ENCODE results near the gene TMEM145. TPM values are rescaled to one million over a fixed set of nuclear protein-coding genes. Genes with fewer than 3 reads are reported as not detected.

Gene TMEM145
- total and polyA plus RNA-seq, 2 donors (not counting 1 experiment from before 2014, with no cell fraction given), result 0.05 to 0.83 TPM

GRCh38 chr19:42279902-42280814 lies 33.0 kb upstream of the TMEM145 start:
- Histone ChIP-seq H3K79me2 (ENCODE audit: control insufficient read depth, insufficient read depth, low read length) (peaks cover 39% of the 10 kb centered on the region), H3K4me2 (ENCODE audit: extremely low read depth, insufficient read depth, low read length) (peak overlapping the region; percentile 55), H3K4me3 (replicated peaks in 1 of 4; ENCODE audit: control extremely low read depth in 1 of 4, insufficient read depth in 1 of 4, low read depth in 3 of 4, low read length in 4 of 4) (peak overlapping the region; percentile 55 to 76 (median 64)), H4K20me1 (ENCODE audit: control insufficient read depth, extremely low read depth, insufficient read depth, low read length) (no peaks in the 10 kb centered on the region), H2AFZ (ENCODE audit: low read length) (no peak overlapping the region), H3K27ac (ENCODE audit: insufficient read depth, low read length) (peak overlapping the region; percentile 91), H3K4me1 (ENCODE audit: control insufficient read depth, extremely low read depth, insufficient read depth, low read length) (peaks cover 39% of the 10 kb centered on the region), H3K9ac (ENCODE audit: insufficient read depth, low read length) (peak overlapping the region; percentile 35), H3K9me3 (ENCODE audit: control insufficient read depth, insufficient read depth, low read depth, low read length) (no peaks in the 10 kb centered on the region), H3K36me3 (ENCODE audit: control insufficient read depth, insufficient read depth, low read length) (peaks cover 2% of the 10 kb centered on the region), H3K27me3 (ENCODE audit: control insufficient read depth, insufficient read depth, low read length) (no peaks in the 10 kb centered on the region)
- TF ChIP-seq CTCF (conservative IDR thresholded peaks at IDR 0.05 in 1 of 2, IDR thresholded peaks at IDR 0.05 in 1 of 2; ENCODE audit: low read depth in 1 of 2, low read length in 2 of 2) (peak; percentile 73 to 76), EZH2 (IDR thresholded peaks at IDR 0.05; ENCODE audit: low read length, missing control alignments) (no peak)
- DNase-seq (ENCODE audit: low read depth in 2 of 2), result peak; percentile 90 to 91

- Histone ChIP-seq H3K36me3 (ENCODE audit: control insufficient read depth, insufficient read depth, low read length) (no peaks in the 10 kb centered on the region), H3K79me2 (ENCODE audit: control insufficient read depth, insufficient read depth, low read length) (peaks cover 42% of the 10 kb centered on the region)
- TF ChIP-seq CTCF (conservative IDR thresholded peaks at IDR 0.05 in 1 of 2, IDR thresholded peaks at IDR 0.05 in 1 of 2; ENCODE audit: low read depth in 1 of 2, low read length in 2 of 2) (no peak), EZH2 (IDR thresholded peaks at IDR 0.05; ENCODE audit: low read length, missing control alignments) (no peak)
Measured at GRCh38 chr19:42280815-42281145, 32.3 kb upstream of the TMEM145 start.

GRCh38 chr19:42281146-42281826 lies 31.8 kb upstream of the TMEM145 start:
- peak overlapping the region; percentile 91 for H3K27ac ChIP-seq (ENCODE audit: insufficient read depth, low read length)
- no peaks in the 10 kb centered on the region for H4K20me1 ChIP-seq (ENCODE audit: control insufficient read depth, extremely low read depth, insufficient read depth, low read length)
- peak in 1 of 2 donors; percentile 39 for DNase-seq (ENCODE audit: low read depth in 2 of 2)
- no peaks in the 10 kb centered on the region for H3K36me3 ChIP-seq (ENCODE audit: control insufficient read depth, insufficient read depth, low read length)
- H3K4me3 ChIP-seq (replicated peaks in 1 of 4; ENCODE audit: control extremely low read depth in 1 of 4, insufficient read depth in 1 of 4, low read depth in 3 of 4, low read length in 4 of 4), result peak overlapping the region; percentile 4 to 76 (median 30)
- H3K79me2 ChIP-seq (ENCODE audit: control insufficient read depth, insufficient read depth, low read length), result peaks cover 44% of the 10 kb centered on the region
- H3K9me3 ChIP-seq (ENCODE audit: control insufficient read depth, insufficient read depth, low read depth, low read length), result no peaks in the 10 kb centered on the region
- no peak overlapping the region for H2AFZ ChIP-seq (ENCODE audit: low read length)
- H3K27me3 ChIP-seq (ENCODE audit: control insufficient read depth, insufficient read depth, low read length), result no peaks in the 10 kb centered on the region
- peak overlapping the region; percentile 63 for H3K9ac ChIP-seq (ENCODE audit: insufficient read depth, low read length)
- H3K4me2 ChIP-seq (ENCODE audit: extremely low read depth, insufficient read depth, low read length), result peak overlapping the region; percentile 89
- TF ChIP-seq EZH2 (IDR thresholded peaks at IDR 0.05; ENCODE audit: low read length, missing control alignments) (no peak), CTCF (conservative IDR thresholded peaks at IDR 0.05 in 1 of 2, IDR thresholded peaks at IDR 0.05 in 1 of 2; ENCODE audit: low read depth in 1 of 2, low read length in 2 of 2) (no peak)
- H3K4me1 ChIP-seq (ENCODE audit: control insufficient read depth, extremely low read depth, insufficient read depth, low read length), result peaks cover 49% of the 10 kb centered on the region

More at GRCh38 chr19:42280815-42281145, 32.3 kb upstream of the TMEM145 start:
- Histone ChIP-seq H4K20me1 (ENCODE audit: control insufficient read depth, extremely low read depth, insufficient read depth, low read length) (no peaks in the 10 kb centered on the region), H3K4me2 (ENCODE audit: extremely low read depth, insufficient read depth, low read length) (peak overlapping the region; percentile 39), H3K27me3 (ENCODE audit: control insufficient read depth, insufficient read depth, low read length) (no peaks in the 10 kb centered on the region), H3K4me3 (replicated peaks in 1 of 4; ENCODE audit: control extremely low read depth in 1 of 4, insufficient read depth in 1 of 4, low read depth in 3 of 4, low read length in 4 of 4) (peak overlapping the region; percentile 33 to 76 (median 56)), H3K9me3 (ENCODE audit: control insufficient read depth, insufficient read depth, low read depth, low read length) (no peaks in the 10 kb centered on the region), H2AFZ (ENCODE audit: low read length) (no peak overlapping the region), H3K4me1 (ENCODE audit: control insufficient read depth, extremely low read depth, insufficient read depth, low read length) (peaks cover 44% of the 10 kb centered on the region), H3K27ac (ENCODE audit: insufficient read depth, low read length) (peak overlapping the region; percentile 91), H3K9ac (ENCODE audit: insufficient read depth, low read length) (peak overlapping the region; percentile 35)
- DNase-seq (ENCODE audit: low read depth in 2 of 2), result peak in 1 of 2 donors; percentile 76

All from fibroblast of lung (primary cell).